Adipocyte (in vitro differentiated cells): ENCODE measurements around the gene BCR.

ENCODE experiments used
- DNase-seq: peaks from one replicate; pipeline ENCODE4 v3.0.0-alpha.2; 2015; ENCODE audit warnings: low read depth
- H3K27me3 ChIP-seq: replicated peaks from 2 replicates; pipeline ENCODE4 v1.7.0; 2013; ENCODE audit warnings: mild to moderate bottlenecking, low read length, moderate library complexity; ENCODE audit not compliant: control insufficient read depth, insufficient read depth
- H3K36me3 ChIP-seq: 2 replicates; pipeline ENCODE4 v1.7.0; 2013; ENCODE audit warnings: low read length, mild to moderate bottlenecking, moderate library complexity; ENCODE audit not compliant: control insufficient read depth, insufficient read depth, severe bottlenecking
- H3K4me1 ChIP-seq: 2 replicates; pipeline ENCODE4 v1.7.0; 2013; ENCODE audit warnings: mild to moderate bottlenecking, low read length, moderate library complexity; ENCODE audit not compliant: control insufficient read depth, insufficient read depth
- H3K4me3 ChIP-seq: 2 replicates; pipeline ENCODE4 v1.7.0; 2013; ENCODE audit warnings: mild to moderate bottlenecking, low read length, moderate library complexity
- H3K9ac ChIP-seq: 2 replicates; pipeline ENCODE4 v1.7.0; 2013; ENCODE audit warnings: mild to moderate bottlenecking, low read length, moderate library complexity
- H3K9me3 ChIP-seq: 2 replicates; pipeline ENCODE4 v1.7.0; 2013; ENCODE audit warnings: mild to moderate bottlenecking, low read length, moderate library complexity; ENCODE audit not compliant: control insufficient read depth

BCR gene

GRCh38 chr22:23272371-23272770 is 92.1 kb downstream of the BCR start:
- Histone ChIP-seq H3K4me3 (no peak overlapping the region), H3K4me1 (no peaks in the 10 kb centered on the region), H3K9ac (no peak overlapping the region), H3K36me3 (peaks cover 48% of the 10 kb centered on the region), H3K27me3 (no peaks in the 10 kb centered on the region), H3K9me3 (no peaks in the 10 kb centered on the region)
- no peak for DNase-seq

- no peak overlapping the region for H3K4me3 ChIP-seq
- no peak for DNase-seq
- no peaks in the 10 kb centered on the region for H3K9me3 ChIP-seq
- H3K9ac ChIP-seq, result no peak overlapping the region
- no peaks in the 10 kb centered on the region for H3K27me3 ChIP-seq
- H3K4me1 ChIP-seq, result no peaks in the 10 kb centered on the region
- peaks cover 48% of the 10 kb centered on the region for H3K36me3 ChIP-seq
Measured at GRCh38 chr22:23272834-23273233, 92.5 kb downstream of the BCR start.

GRCh38 chr22:23273445-23274145 is 93.3 kb downstream of the BCR start:
- Histone ChIP-seq H3K27me3 (no peaks in the 10 kb centered on the region), H3K36me3 (peaks cover 43% of the 10 kb centered on the region), H3K9ac (no peak overlapping the region), H3K4me3 (no peak overlapping the region), H3K9me3 (no peaks in the 10 kb centered on the region), H3K4me1 (no peaks in the 10 kb centered on the region)
- no peak for DNase-seq

- H3K9me3 ChIP-seq, result no peaks in the 10 kb centered on the region
- no peaks in the 10 kb centered on the region for H3K4me1 ChIP-seq
- H3K4me3 ChIP-seq, result no peak overlapping the region
- no peak overlapping the region for H3K9ac ChIP-seq
- no peak for DNase-seq
- no peaks in the 10 kb centered on the region for H3K27me3 ChIP-seq
- H3K36me3 ChIP-seq, result peaks cover 40% of the 10 kb centered on the region
Measured at GRCh38 chr22:23274146-23274526, 93.8 kb downstream of the BCR start.

GRCh38 chr22:23274891-23275694 is 94.8 kb downstream of the BCR start:
- Histone ChIP-seq H3K27me3 (no peaks in the 10 kb centered on the region), H3K9me3 (no peaks in the 10 kb centered on the region), H3K4me1 (no peaks in the 10 kb centered on the region), H3K9ac (no peak overlapping the region), H3K4me3 (no peak overlapping the region), H3K36me3 (peaks cover 46% of the 10 kb centered on the region)
- no peak for DNase-seq

GRCh38 chr22:23275751-23276150 is 95.4 kb downstream of the BCR start:
- H3K9me3 ChIP-seq, result no peaks in the 10 kb centered on the region
- no peak for DNase-seq
- H3K27me3 ChIP-seq, result no peaks in the 10 kb centered on the region
- no peak overlapping the region for H3K4me3 ChIP-seq
- H3K9ac ChIP-seq, result no peak overlapping the region
- peaks cover 52% of the 10 kb centered on the region for H3K36me3 ChIP-seq
- H3K4me1 ChIP-seq, result no peaks in the 10 kb centered on the region

- Histone ChIP-seq H3K9ac (no peak overlapping the region), H3K4me1 (peaks cover 6% of the 10 kb centered on the region), H3K9me3 (no peaks in the 10 kb centered on the region), H3K36me3 (peaks cover 51% of the 10 kb centered on the region), H3K4me3 (no peak overlapping the region), H3K27me3 (no peaks in the 10 kb centered on the region)
- DNase-seq, result no peak
Measured at GRCh38 chr22:23276656-23277582, 96.6 kb downstream of the BCR start.

GRCh38 chr22:23277583-23278295 is 97.4 kb downstream of the BCR start:
- no peaks in the 10 kb centered on the region for H3K27me3 ChIP-seq
- H3K36me3 ChIP-seq, result peaks cover 47% of the 10 kb centered on the region

GRCh38 chr22:23278883-23279675 is 98.8 kb downstream of the BCR start:
- Histone ChIP-seq H3K9ac (no peak overlapping the region), H3K9me3 (no peaks in the 10 kb centered on the region), H3K4me1 (peaks cover 25% of the 10 kb centered on the region), H3K36me3 (peaks cover 34% of the 10 kb centered on the region), H3K4me3 (no peak overlapping the region), H3K27me3 (no peaks in the 10 kb centered on the region)
- no peak for DNase-seq

More at GRCh38 chr22:23277583-23278295, 97.4 kb downstream of the BCR start:
- no peak overlapping the region for H3K4me3 ChIP-seq
- H3K9ac ChIP-seq, result no peak overlapping the region
- no peak for DNase-seq
- no peaks in the 10 kb centered on the region for H3K9me3 ChIP-seq
- H3K4me1 ChIP-seq, result peaks cover 14% of the 10 kb centered on the region

- H3K4me3 ChIP-seq, result no peak overlapping the region
- H3K27me3 ChIP-seq, result no peaks in the 10 kb centered on the region
- no peak overlapping the region for H3K9ac ChIP-seq
- no peaks in the 10 kb centered on the region for H3K9me3 ChIP-seq
- no peak for DNase-seq
- H3K4me1 ChIP-seq, result peaks cover 26% of the 10 kb centered on the region
- H3K36me3 ChIP-seq, result peaks cover 33% of the 10 kb centered on the region
Measured at GRCh38 chr22:23279781-23280180, 99.5 kb downstream of the BCR start.
